GM18502 (cell line): Measurements from ENCODE around the gene PRKD1.

Experiments used
- ATAC-seq: cut with Tn5 transposase; IDR thresholded peaks from one replicate; pipeline ENCODE4 v1.9.1; 2021; ENCODE audit warnings: mild to moderate bottlenecking; ENCODE audit not compliant: unreplicated experiment, poor library complexity

PRKD1 gene

DNA sequence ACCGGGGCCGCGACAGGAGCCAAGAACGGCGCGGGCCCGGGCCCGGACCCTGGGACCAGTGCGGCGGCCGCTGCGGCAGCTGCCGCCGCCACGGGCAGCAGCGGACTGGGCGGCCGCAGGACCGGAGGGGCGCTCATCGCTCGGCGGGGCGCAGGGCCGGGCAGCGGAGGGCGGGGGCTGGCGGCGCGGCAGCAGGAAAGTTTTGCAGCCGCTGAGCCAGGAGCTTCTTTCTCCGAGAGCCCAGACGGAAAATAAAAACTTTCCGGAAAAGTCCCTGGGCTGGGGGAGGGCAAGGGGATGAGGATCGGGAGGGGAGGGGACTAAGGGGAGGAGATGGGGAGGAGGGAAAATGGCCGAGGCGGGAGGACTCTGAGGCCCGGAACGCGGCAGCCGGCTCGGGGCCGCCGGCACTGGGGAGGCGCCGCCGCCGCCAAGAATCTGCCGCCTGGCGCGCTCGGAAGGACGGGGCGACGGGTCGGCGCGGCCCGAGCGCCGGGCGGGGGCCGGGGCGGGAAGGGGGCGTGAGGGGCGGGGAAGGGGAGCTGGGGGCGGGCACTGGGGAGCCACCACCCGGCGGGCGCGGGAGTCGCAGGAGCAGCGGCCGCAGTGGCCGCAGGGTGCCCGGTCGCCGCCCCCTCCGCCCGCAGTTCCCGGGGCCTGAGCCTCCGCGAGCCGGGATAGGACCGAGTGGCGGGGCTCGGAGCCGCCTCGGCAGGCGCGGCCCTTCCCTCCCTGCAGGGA is at the start of gene PRKD1:
Gene PRKD1 (minus strand): TSS at position 472 of the 741 bp plus-strand sequence.
- peak; percentile 67 for ATAC-seq

DNA sequence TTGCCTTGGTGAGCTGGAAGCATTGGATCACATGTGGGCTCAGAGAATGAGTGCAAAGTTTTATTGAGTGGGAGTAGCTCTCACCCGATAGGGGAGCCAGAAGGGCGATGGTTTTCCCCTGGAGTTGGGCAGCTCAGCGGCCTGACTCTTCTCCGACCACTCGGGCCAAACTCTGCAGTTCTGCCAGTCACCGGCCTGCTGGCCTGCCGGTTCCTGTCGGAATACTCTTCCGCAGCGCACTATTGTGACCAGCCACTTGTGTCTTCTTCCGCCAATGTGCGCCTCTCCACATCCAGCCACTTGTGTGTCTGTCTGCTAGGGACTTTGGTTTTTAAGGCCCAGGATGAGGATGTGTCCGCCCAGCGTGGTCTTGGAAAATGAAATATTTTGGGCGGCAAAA is 43.5 kb upstream of the PRKD1 start:
- no peak for ATAC-seq

DNA sequence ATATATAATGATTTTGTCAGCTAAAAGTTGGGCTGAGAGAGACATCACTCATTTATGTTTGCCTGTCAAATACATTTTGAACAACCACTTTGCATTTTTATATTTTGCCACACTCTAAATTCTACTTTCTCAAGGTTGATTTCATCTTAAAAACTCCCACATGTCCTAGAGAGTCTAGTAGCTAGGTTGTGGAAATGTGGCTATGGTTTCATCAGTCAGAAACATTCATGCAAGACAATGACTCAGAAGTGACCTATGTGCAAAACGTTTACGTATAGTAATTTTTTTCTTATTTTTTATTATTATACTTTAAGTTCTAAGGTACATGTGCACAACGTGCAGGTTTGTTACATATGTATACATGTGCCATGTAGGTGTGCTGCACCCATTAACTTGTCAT is 27.4 kb upstream of the PRKD1 start:
- ATAC-seq: no peak

GRCh38 chr14:29953501-29953900 is 25.9 kb upstream of the PRKD1 start:
- peak; percentile 56 for ATAC-seq

- ATAC-seq: no peak
Measured at GRCh38 chr14:29944091-29944490, 16.4 kb upstream of the PRKD1 start.

DNA sequence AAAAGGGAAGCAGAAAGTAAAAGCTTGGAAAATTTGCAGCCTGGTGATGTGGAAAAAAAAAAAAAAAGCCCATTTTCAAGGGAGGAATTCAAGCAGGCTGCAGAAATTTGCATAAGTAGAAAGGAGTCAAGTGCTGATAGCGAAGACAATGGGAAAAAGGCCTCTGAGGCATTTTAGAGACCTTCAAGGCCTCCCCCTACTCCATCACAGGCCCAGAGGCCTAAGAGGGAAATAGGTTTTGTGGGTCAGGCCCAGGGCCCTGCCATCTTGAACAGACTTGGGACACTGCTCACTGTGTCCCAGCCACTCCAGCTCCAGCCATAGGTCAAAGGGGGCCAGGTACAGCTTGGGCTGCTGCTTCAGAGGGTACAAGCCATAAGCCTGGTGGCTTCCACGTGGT is 13.8 kb upstream of the PRKD1 start:
- no peak for ATAC-seq

DNA sequence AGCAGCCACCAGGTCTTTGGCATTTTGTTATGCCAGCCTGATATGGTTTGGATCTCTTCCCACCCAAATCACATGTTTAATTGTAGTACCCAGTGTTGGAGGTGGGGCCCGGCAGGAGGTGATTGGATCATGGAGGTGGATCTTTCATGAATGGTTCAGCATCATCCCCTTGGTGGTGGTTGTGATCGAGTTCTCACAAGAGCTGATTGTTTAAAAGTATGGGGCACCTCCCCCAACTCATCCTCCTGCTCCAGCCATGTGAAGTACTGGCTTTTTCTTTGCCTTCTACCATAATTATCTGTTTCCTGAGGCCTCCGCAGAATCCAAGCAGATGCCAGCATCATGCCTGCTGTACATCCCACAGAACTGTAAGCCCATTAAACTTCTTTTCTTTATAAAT is 12.8 kb upstream of the PRKD1 start:
- ATAC-seq: no peak

DNA sequence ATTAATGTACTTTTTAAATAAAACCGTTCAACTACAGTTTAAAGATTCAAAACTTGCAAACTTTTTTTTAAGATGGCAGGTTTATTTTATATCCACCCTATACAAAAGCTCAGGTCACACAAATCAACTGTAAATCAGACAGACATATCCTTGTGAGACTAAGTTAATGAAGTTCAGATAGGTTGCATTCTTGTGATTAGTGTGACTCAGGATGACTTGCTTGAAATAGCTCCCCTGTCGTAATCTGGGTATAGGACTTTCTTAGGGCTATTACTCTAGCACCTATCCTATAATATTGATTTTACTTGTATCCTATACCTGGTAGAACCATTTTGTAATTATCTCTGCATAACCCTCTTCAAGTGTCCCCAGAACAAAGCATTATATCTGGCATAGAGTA is 9.5 kb upstream of the PRKD1 start:
- no peak for ATAC-seq

DNA sequence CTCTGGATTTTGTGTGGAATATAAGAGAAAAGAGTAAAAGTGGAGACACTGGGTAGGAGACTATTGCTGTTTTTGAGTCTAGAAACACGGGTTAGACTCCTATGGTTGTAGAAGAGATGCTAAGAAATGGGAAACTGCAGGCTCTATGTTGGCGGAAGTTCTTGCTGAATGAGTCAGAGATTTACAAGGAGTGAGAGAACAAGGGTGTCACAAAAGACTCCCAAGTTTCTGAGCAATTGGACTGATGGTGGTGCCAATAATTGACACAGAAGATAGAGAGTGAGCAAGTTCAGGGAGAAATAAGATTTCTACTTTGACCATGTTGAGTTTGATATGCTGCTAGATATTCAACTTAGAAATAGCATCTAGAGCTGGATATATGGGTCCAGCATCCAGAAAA is 2.6 kb upstream of the PRKD1 start:
- no peak for ATAC-seq

GRCh38 chr14:29928117-29928640 is 532 bp upstream of the PRKD1 start:
- no peak for ATAC-seq

- peak; percentile 63 for ATAC-seq
Measured at GRCh38 chr14:29926701-29927375, 809 bp downstream of the PRKD1 start.

DNA sequence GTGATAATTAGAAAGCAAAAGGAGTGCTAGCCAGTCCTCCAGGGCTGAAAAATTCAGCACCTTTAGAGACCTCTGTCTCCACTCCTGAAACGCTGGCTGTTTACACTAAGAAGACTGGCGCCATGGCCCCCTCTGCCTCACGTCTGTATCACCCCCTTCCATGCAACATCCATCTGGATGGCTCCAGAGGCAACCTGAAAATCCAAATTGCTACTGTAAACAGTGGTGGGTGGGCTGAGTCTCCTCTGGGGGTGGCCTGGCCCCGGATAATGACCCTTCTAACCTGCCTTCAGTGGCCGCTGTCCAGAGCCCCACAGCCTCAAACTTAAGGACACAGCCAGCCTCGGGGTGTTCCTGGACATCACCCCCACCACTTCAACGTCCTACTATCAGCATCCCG is 1.4 kb downstream of the PRKD1 start:
- ATAC-seq: no peak

- ATAC-seq: no peak
Measured at GRCh38 chr14:29925736-29926135, 1.9 kb downstream of the PRKD1 start.

DNA sequence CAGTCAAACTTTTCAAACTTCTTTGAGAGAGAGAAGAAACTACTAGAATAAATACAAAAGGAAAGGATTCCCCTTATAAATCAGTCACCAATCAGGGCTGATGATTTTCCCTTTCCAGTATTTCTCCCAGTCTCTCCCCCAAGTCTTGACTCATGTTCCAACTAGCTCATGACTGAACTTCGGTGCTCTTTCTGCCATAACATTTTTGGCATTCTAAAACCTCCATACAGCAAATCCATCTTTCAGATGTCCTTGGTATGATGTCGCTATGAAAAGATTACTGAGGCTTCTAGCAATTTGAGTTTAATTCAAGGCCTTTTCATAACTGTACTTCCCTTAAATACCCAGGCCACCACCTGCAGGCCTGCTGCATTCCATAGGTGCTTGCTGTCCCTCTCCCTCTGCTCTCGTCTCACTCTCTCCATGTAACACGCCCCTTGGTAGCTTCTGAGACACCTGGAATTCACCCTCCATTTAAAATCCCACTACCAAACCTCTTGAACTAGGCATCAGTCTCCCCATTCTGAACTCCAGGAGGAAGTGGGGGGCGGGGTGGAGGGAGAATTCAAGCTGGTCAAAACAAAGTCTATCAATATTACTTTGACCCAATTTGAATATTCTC is 2.4 kb downstream of the PRKD1 start:
- no peak for ATAC-seq

DNA sequence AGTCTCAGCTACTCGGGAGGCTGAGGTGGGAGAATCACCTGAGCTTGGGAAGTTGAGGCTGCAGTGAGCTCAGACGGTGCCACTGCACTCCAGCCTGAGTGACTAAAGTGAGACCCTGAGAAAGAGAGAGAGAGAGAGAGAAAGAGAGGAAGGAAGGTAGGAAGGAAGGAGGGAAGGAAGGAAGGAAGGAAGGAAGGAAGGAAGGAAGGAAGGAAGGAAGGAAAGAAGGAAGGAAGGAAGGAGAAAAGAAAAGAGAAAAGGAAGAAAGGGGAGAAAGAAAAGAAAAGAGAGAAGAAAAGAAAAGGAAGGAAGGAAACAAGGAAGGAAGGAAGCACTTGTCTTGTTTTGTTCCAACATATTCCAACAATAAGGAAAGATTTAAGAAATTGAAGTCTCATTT is 7.8 kb downstream of the PRKD1 start:
- ATAC-seq: no peak

DNA sequence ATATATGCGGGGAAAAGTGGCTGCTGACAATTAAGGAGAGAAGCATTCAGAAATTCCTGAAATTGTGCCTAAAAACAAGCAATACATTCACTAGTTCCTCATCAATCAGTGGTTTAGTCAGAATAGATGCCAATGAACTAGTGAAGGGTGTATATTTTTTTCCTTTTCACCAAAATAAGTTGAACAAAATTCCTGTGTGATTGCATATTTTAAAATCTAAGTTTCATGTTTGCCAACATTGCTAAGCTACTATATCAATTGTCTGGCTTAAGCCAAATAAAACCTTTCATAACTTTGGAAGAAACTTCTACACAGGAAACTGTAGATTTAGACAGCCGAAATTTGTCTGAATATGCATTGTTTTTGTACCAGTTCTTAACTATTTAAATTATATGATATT is 8.7 kb downstream of the PRKD1 start:
- ATAC-seq: no peak

DNA sequence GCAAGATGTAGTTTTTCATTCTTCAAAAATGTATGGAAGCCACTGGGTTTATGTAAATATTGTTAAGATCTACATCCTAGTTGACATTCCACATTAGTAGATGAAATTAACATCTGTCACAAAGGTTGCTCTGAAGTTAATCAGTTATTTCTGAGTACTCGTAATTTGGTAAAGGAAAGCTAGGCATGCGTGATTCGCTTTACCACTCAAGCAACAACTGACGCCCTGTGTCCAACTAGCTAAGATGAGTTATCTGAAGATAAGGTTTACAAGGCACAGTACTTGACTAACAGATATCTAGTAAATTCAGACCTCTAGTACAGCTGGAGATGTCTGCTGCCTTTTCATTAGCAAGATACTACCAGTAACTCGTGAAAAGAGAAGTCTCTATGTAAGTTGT is 14.1 kb downstream of the PRKD1 start:
- ATAC-seq: no peak

DNA sequence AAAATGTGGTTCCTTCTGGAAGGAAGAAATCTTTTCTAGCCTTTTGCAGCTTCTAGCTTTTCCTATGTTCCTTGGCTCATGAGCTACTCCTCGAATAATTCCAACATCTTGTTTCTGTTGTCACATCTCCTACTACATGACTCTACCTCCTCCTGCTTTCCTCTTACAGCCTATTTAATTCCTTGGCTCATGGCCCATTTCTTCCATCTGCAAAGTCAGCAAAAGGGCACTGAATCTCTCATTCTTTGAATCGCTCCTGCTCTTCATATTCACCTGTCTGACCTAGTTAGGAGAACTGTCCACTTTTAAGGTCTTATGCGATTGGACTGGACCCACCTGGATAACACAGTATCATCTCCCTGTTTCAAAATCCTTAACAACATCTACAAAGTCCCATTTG is 15.8 kb downstream of the PRKD1 start:
- no peak for ATAC-seq

- no peak for ATAC-seq
Measured at GRCh38 chr14:29908652-29909577, 18.7 kb downstream of the PRKD1 start.

GRCh38 chr14:29906256-29906870 is 21.3 kb downstream of the PRKD1 start:
- no peak for ATAC-seq
